Sciatic nerve (tissue), 2 donors: ENCODE results near the gene NUP214. TPM values are rescaled to one million over a fixed set of nuclear protein-coding genes. Genes with fewer than 3 reads are reported as not detected.

Experiments used
- ATAC-seq: fragments of 200-7000 bp; cut with Tn5 transposase; one replicate; pipeline ENCODE4 v1.9.1; 2020; ENCODE audit warnings: mild to moderate bottlenecking, moderate library complexity
- DNase-seq: peaks from one replicate; pipeline ENCODE4 v3.0.0-alpha.2; 2020; ENCODE audit warnings: low spot score
- intact Hi-C: fragments of 100-400 bp; cut with DNase I; formaldehyde crosslinking; loops from one replicate; pipeline ENCODE4 v1.14.2; 2022
- total RNA-seq: library from RNA; stranded (reverse); fragmentation: NEBNext Ultra II Directional; extraction: Animal tissue kit (Norgen Biotek cat#: 25700); gene quantifications from one replicate; pipeline ENCODE4 v1.2.1, GENCODE V29; 2021
- donor health status: DM: no; HTN: no; CAD: no.
- donor health status: DM: no; HTN: no; CAD: no.

NUP214 gene
- total RNA-seq, 1 donor from 2014 or later, result 73.7 TPM

- DNase-seq (no peak), ATAC-seq (no peak)
- intact Hi-C loops, result no loop called here
Measured at GRCh38 chr9:131214876-131215275, 89.5 kb downstream of the NUP214 start.

- ATAC-seq (no peak), DNase-seq (no peak)
- intact Hi-C loops, result no loop called here
Measured at GRCh38 chr9:131216806-131217205, 91.4 kb downstream of the NUP214 start.

GRCh38 chr9:131217331-131218031 is 92.1 kb downstream of the NUP214 start:
- intact Hi-C loops, result no loop called here
- ATAC-seq, result no peak
- no peak for DNase-seq

GRCh38 chr9:131218370-131218769 is 93.0 kb downstream of the NUP214 start:
- intact Hi-C loops, result no loop called here
- DNase-seq, result no peak

GRCh38 chr9:131220485-131220884 is 95.1 kb downstream of the NUP214 start:
- DNase-seq (no peak), ATAC-seq (no peak)
- intact Hi-C loops, result no loop called here

More at GRCh38 chr9:131218370-131218769, 93.0 kb downstream of the NUP214 start:
- ATAC-seq, result no peak

GRCh38 chr9:131222460-131222859 is 97.1 kb downstream of the NUP214 start:
- intact Hi-C loops, result no loop called here
- no peak for DNase-seq
- ATAC-seq, result no peak

GRCh38 chr9:131226226-131226625 is 100.8 kb downstream of the NUP214 start:
- no peak for DNase-seq
- no peak for ATAC-seq
- intact Hi-C loops, result no loop called here

GRCh38 chr9:131227112-131227958 is 101.9 kb downstream of the NUP214 start:
- ATAC-seq, result peak; percentile 58
- peak; percentile 73 for DNase-seq
- intact Hi-C loops, result no loop called here

GRCh38 chr9:131227959-131228460 is 102.6 kb downstream of the NUP214 start:
- intact Hi-C loops, result no loop called here
- no peak for ATAC-seq

GRCh38 chr9:131228988-131229387 is 103.6 kb downstream of the NUP214 start:
- no peak for DNase-seq
- ATAC-seq, result no peak
- intact Hi-C loops, result no loop called here

More at GRCh38 chr9:131227959-131228460, 102.6 kb downstream of the NUP214 start:
- no peak for DNase-seq

- no peak for DNase-seq
- intact Hi-C loops, result no loop called here
- ATAC-seq, result no peak
Measured at GRCh38 chr9:131233556-131233955, 108.2 kb downstream of the NUP214 start.

GRCh38 chr9:131233995-131234394 is 108.6 kb downstream of the NUP214 start:
- intact Hi-C loops, result no loop called here
- DNase-seq (no peak), ATAC-seq (no peak)

GRCh38 chr9:131234799-131235479 is 109.6 kb downstream of the NUP214 start:
- intact Hi-C loops, result no loop called here
- DNase-seq (no peak), ATAC-seq (no peak)

GRCh38 chr9:131235480-131235851 is 110.1 kb downstream of the NUP214 start:
- no peak for DNase-seq
- intact Hi-C loops, result no loop called here
- no peak for ATAC-seq

GRCh38 chr9:131236161-131236560 is 110.8 kb downstream of the NUP214 start:
- intact Hi-C loops, result no loop called here
- no peak for DNase-seq
- ATAC-seq, result no peak

- no peak for ATAC-seq
- DNase-seq, result no peak
- intact Hi-C loops, result no loop called here
Measured at GRCh38 chr9:131236761-131237160, 111.4 kb downstream of the NUP214 start.

GRCh38 chr9:131237291-131237690 is 111.9 kb downstream of the NUP214 start:
- intact Hi-C loops, result no loop called here
- ATAC-seq (no peak), DNase-seq (no peak)

GRCh38 chr9:131237931-131238401 is 112.6 kb downstream of the NUP214 start:
- DNase-seq (peak; percentile 81), ATAC-seq (peak; percentile 81)
- intact Hi-C loops, result no loop called here

GRCh38 chr9:131238402-131239021 is 113.1 kb downstream of the NUP214 start:
- no peak for DNase-seq
- peak; percentile 48 for ATAC-seq
- intact Hi-C loops, result no loop called here
